ENCODE results near the gene TAGAP. TPM values are rescaled to one million over a fixed set of nuclear protein-coding genes. Genes with fewer than 3 reads are reported as not detected.
"Not testable (repeated sequence)": the region's sequence is repeated elsewhere in the genome, so short reads cannot be mapped to it uniquely, and the experiment has no call there.

The TAGAP gene
- total RNA-seq, 4 donors from 2014 or later, result 1.7 to 8.5 (median 3.3) TPM

- Histone ChIP-seq H3K36me3 (no peaks in the 10 kb centered on the region), H3K27ac (peak overlapping the region; percentile 54 to 62), H3K9me3 (no peaks in the 10 kb centered on the region), H3K4me3 (no peak overlapping the region), H3K4me1 (no peaks in the 10 kb centered on the region), H3K27me3 (no peaks in the 10 kb centered on the region)
- DNase-seq, result no peak
- intact Hi-C loops (cut with DNase I; ENCODE audit: low total_unique reads), result loop anchor here (10.0 kb wide), 1 partner anchor 65 kb away; no protein-coding TSS in a partner anchor
- TF ChIP-seq POLR2A (IDR thresholded peaks at IDR 0.05), result no peak
- TF ChIP-seq CTCF (IDR thresholded peaks at IDR 0.05), result no peak
Measured at GRCh38 chr6:159039885-159040258, 4.9 kb downstream of the TAGAP start.

- peak in 1 of 2 donors; percentile 29 for DNase-seq
- H3K27me3 ChIP-seq, result no peaks in the 10 kb centered on the region
- H3K4me1 ChIP-seq, result no peaks in the 10 kb centered on the region
- intact Hi-C loops (cut with DNase I; ENCODE audit: low total_unique reads), result no loop called here
- H3K27ac ChIP-seq, result peak overlapping the region; percentile 54 to 62
- H3K36me3 ChIP-seq, result no peaks in the 10 kb centered on the region
- TF ChIP-seq CTCF (IDR thresholded peaks at IDR 0.05) (no peak), POLR2A (IDR thresholded peaks at IDR 0.05) (no peak)
- H3K9me3 ChIP-seq, result no peaks in the 10 kb centered on the region
- no peak overlapping the region for H3K4me3 ChIP-seq
Measured at GRCh38 chr6:159038914-159039884, 5.6 kb downstream of the TAGAP start.

- H3K36me3 ChIP-seq; intact Hi-C loops (cut with DNase I; ENCODE audit: low total_unique reads); H3K4me1 ChIP-seq; DNase-seq; H3K9me3 ChIP-seq; H3K4me3 ChIP-seq; H3K27me3 ChIP-seq: not testable (repeated sequence)
- H3K27ac ChIP-seq, result peak overlapping the region; percentile 54 to 62
Measured at GRCh38 chr6:159038318-159038717, 6.5 kb downstream of the TAGAP start.

- Histone ChIP-seq H3K27me3 (no peaks in the 10 kb centered on the region), H3K4me1 (no peaks in the 10 kb centered on the region), H3K9me3 (no peaks in the 10 kb centered on the region), H3K36me3 (no peaks in the 10 kb centered on the region), H3K4me3 (no peak overlapping the region), H3K27ac (peak overlapping the region; percentile 54 to 62)
- no peak for DNase-seq
- TF ChIP-seq POLR2A (IDR thresholded peaks at IDR 0.05) (no peak), CTCF (IDR thresholded peaks at IDR 0.05) (no peak)
- intact Hi-C loops (cut with DNase I; ENCODE audit: low total_unique reads), result no loop called here
Measured at GRCh38 chr6:159037756-159038290, 7.0 kb downstream of the TAGAP start.

GRCh38 chr6:159036673-159037072 is 8.1 kb downstream of the TAGAP start:
- no peak overlapping the region for H3K27ac ChIP-seq
- no peaks in the 10 kb centered on the region for H3K36me3 ChIP-seq
- no peaks in the 10 kb centered on the region for H3K27me3 ChIP-seq
- DNase-seq, result no peak
- no peak overlapping the region for H3K4me3 ChIP-seq
- intact Hi-C loops (cut with DNase I; ENCODE audit: low total_unique reads), result no loop called here
- no peaks in the 10 kb centered on the region for H3K9me3 ChIP-seq
- TF ChIP-seq CTCF (IDR thresholded peaks at IDR 0.05) (no peak), POLR2A (IDR thresholded peaks at IDR 0.05) (no peak)
- no peaks in the 10 kb centered on the region for H3K4me1 ChIP-seq
